Measurements from ENCODE around the gene PRPF19.

- TF ChIP-seq CTCF (IDR thresholded peaks at IDR 0.05; ENCODE audit: poor library complexity, severe bottlenecking) (no peak), POLR2AphosphoS5 (IDR thresholded peaks at IDR 0.05) (no peak), EP300 (conservative IDR thresholded peaks at IDR 0.05; ENCODE audit: poor library complexity, severe bottlenecking) (no peak), EZH2 (IDR thresholded peaks at IDR 0.05; ENCODE audit: borderline replicate concordance, insufficient read depth, low read length, poor library complexity, severe bottlenecking) (no peak), TAF1 (IDR thresholded peaks at IDR 0.05; ENCODE audit: low read depth) (no peak), REST (IDR thresholded peaks at IDR 0.05; ENCODE audit: borderline replicate concordance) (no peak), SMC3 (conservative IDR thresholded peaks at IDR 0.05; ENCODE audit: poor library complexity) (no peak), RAD21 (conservative IDR thresholded peaks at IDR 0.05) (no peak)
Observed at GRCh38 chr11:60869451-60869825, 36.9 kb downstream of the PRPF19 start.

Data from neural cell (in vitro differentiated cells).